ENCODE measurements around the gene C16orf96.

The C16orf96 gene

GRCh38 chr16:4525069-4525468, 31.1 kb upstream of the C16orf96 start:
- TF ChIP-seq EGR1 (IDR thresholded peaks at IDR 0.05), result no peak
- TF ChIP-seq, protein P1, sequence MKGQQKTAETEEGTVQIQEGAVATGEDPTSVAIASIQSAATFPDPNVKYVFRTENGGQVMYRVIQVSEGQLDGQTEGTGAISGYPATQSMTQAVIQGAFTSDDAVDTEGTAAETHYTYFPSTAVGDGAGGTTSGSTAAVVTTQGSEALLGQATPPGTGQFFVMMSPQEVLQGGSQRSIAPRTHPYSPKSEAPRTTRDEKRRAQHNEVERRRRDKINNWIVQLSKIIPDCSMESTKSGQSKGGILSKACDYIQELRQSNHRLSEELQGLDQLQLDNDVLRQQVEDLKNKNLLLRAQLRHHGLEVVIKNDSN (IDR thresholded peaks at IDR 0.05), result peak; percentile 37

GRCh38 chr16:4525634-4526277, 30.4 kb upstream of the C16orf96 start:
- TF ChIP-seq RAD21 (IDR thresholded peaks at IDR 0.05; ENCODE audit: low read depth) (no peak), YY1 (IDR thresholded peaks at IDR 0.05; ENCODE audit: low read depth) (no peak), TAF1 (IDR thresholded peaks at IDR 0.05; ENCODE audit: low read depth) (no peak), MAX (IDR thresholded peaks at IDR 0.05) (no peak), NFIC (IDR thresholded peaks at IDR 0.05) (no peak), TCF12 (IDR thresholded peaks at IDR 0.05; ENCODE audit: low read depth) (no peak), EP300 (IDR thresholded peaks at IDR 0.05; ENCODE audit: borderline replicate concordance) (no peak), EGR1 (IDR thresholded peaks at IDR 0.05) (no peak), FOXM1 (IDR thresholded peaks at IDR 0.05; ENCODE audit: borderline replicate concordance, low read depth) (no peak), CREB1 (IDR thresholded peaks at IDR 0.05; ENCODE audit: low read depth) (no peak)
- TF ChIP-seq, protein P1 (IDR thresholded peaks at IDR 0.05), result no peak

- TF ChIP-seq EGR1 (IDR thresholded peaks at IDR 0.05) (no peak), TEAD4 (IDR thresholded peaks at IDR 0.05) (no peak), CREB1 (IDR thresholded peaks at IDR 0.05; ENCODE audit: low read depth) (no peak), TAF1 (IDR thresholded peaks at IDR 0.05; ENCODE audit: low read depth) (no peak), TCF12 (IDR thresholded peaks at IDR 0.05; ENCODE audit: low read depth) (no peak), RAD21 (IDR thresholded peaks at IDR 0.05; ENCODE audit: low read depth) (no peak), CEBPB (IDR thresholded peaks at IDR 0.05) (no peak), FOXM1 (IDR thresholded peaks at IDR 0.05; ENCODE audit: borderline replicate concordance, low read depth) (no peak), EP300 (IDR thresholded peaks at IDR 0.05; ENCODE audit: borderline replicate concordance) (no peak), NFIC (IDR thresholded peaks at IDR 0.05) (0 out of 2 replicates have a peak, but pooled peaks have one; percentile 16), ZBTB7A (IDR thresholded peaks at IDR 0.05; ENCODE audit: low read depth) (0 out of 2 replicates have a peak, but pooled peaks have one; percentile 30), YY1 (IDR thresholded peaks at IDR 0.05; ENCODE audit: low read depth) (no peak), MAX (IDR thresholded peaks at IDR 0.05) (no peak)
- TF ChIP-seq, protein P1 (IDR thresholded peaks at IDR 0.05), result peak; percentile 36; the same call in 1 of the 2 replicates
- TF ChIP-seq, protein P2, sequence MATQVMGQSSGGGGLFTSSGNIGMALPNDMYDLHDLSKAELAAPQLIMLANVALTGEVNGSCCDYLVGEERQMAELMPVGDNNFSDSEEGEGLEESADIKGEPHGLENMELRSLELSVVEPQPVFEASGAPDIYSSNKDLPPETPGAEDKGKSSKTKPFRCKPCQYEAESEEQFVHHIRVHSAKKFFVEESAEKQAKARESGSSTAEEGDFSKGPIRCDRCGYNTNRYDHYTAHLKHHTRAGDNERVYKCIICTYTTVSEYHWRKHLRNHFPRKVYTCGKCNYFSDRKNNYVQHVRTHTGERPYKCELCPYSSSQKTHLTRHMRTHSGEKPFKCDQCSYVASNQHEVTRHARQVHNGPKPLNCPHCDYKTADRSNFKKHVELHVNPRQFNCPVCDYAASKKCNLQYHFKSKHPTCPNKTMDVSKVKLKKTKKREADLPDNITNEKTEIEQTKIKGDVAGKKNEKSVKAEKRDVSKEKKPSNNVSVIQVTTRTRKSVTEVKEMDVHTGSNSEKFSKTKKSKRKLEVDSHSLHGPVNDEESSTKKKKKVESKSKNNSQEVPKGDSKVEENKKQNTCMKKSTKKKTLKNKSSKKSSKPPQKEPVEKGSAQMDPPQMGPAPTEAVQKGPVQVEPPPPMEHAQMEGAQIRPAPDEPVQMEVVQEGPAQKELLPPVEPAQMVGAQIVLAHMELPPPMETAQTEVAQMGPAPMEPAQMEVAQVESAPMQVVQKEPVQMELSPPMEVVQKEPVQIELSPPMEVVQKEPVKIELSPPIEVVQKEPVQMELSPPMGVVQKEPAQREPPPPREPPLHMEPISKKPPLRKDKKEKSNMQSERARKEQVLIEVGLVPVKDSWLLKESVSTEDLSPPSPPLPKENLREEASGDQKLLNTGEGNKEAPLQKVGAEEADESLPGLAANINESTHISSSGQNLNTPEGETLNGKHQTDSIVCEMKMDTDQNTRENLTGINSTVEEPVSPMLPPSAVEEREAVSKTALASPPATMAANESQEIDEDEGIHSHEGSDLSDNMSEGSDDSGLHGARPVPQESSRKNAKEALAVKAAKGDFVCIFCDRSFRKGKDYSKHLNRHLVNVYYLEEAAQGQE (IDR thresholded peaks at IDR 0.05; ENCODE audit: low read depth), result no peak
Measured at GRCh38 chr16:4529085-4530060, 26.8 kb upstream of the C16orf96 start.

- TF ChIP-seq CREB1 (IDR thresholded peaks at IDR 0.05; ENCODE audit: low read depth) (no peak), EP300 (IDR thresholded peaks at IDR 0.05; ENCODE audit: borderline replicate concordance) (no peak), TAF1 (IDR thresholded peaks at IDR 0.05; ENCODE audit: low read depth) (no peak), EGR1 (IDR thresholded peaks at IDR 0.05) (no peak)
- TF ChIP-seq, protein P1 (IDR thresholded peaks at IDR 0.05), result no peak
Measured at GRCh38 chr16:4531811-4532210, 24.3 kb upstream of the C16orf96 start.

GRCh38 chr16:4532238-4532637, 23.9 kb upstream of the C16orf96 start:
- TF ChIP-seq ZBTB7A (IDR thresholded peaks at IDR 0.05; ENCODE audit: low read depth), result no peak
- no peak for TF ChIP-seq EP300 (IDR thresholded peaks at IDR 0.05; ENCODE audit: borderline replicate concordance)
- TF ChIP-seq TEAD4 (IDR thresholded peaks at IDR 0.05), result no peak
- TF ChIP-seq NFIC (IDR thresholded peaks at IDR 0.05), result no peak
- TF ChIP-seq, protein P1 (IDR thresholded peaks at IDR 0.05), result no peak
- TF ChIP-seq, protein P2 (IDR thresholded peaks at IDR 0.05; ENCODE audit: low read depth), result no peak
- no peak for TF ChIP-seq YY1 (IDR thresholded peaks at IDR 0.05; ENCODE audit: low read depth)
- no peak for TF ChIP-seq MAX (IDR thresholded peaks at IDR 0.05)
- TF ChIP-seq FOXM1 (IDR thresholded peaks at IDR 0.05; ENCODE audit: borderline replicate concordance, low read depth), result no peak
- no peak for TF ChIP-seq CEBPB (IDR thresholded peaks at IDR 0.05)
- TF ChIP-seq EGR1 (IDR thresholded peaks at IDR 0.05), result no peak
- no peak for TF ChIP-seq RAD21 (IDR thresholded peaks at IDR 0.05; ENCODE audit: low read depth)
- no peak for TF ChIP-seq TCF12 (IDR thresholded peaks at IDR 0.05; ENCODE audit: low read depth)
- TF ChIP-seq TAF1 (IDR thresholded peaks at IDR 0.05; ENCODE audit: low read depth), result no peak
